Colonic mucosa (tissue), 4 donors: ENCODE results near the gene CRNN. TPM values are rescaled to one million over a fixed set of nuclear protein-coding genes. Genes with fewer than 3 reads are reported as not detected.

ENCODE experiments used
- DNase-seq: peaks from one replicate; pipeline ENCODE4 v3.0.0-alpha.2; 2020
- H3K27ac ChIP-seq: fragments of 200-600 bp; one replicate; pipeline ENCODE4 v1.8.0; 2021
- H3K27me3 ChIP-seq: fragments of 200-600 bp; one replicate; pipeline ENCODE4 v1.8.0; 2021
- H3K36me3 ChIP-seq: fragments of 200-600 bp; one replicate; pipeline ENCODE4 v1.8.0; 2021
- H3K4me1 ChIP-seq: fragments of 200-600 bp; one replicate; pipeline ENCODE4 v1.8.0; 2021; ENCODE audit warnings: mild to moderate bottlenecking
- H3K4me3 ChIP-seq: fragments of 200-600 bp; one replicate; pipeline ENCODE4 v1.8.0; 2021
- H3K9ac ChIP-seq, 2 donors: one replicate each; pipeline ENCODE4 v1.7.0; 2013; ENCODE audit warnings: control low read depth in 2 of 2, low read depth in 2 of 2, low read length in 2 of 2
- H3K9me3 ChIP-seq: fragments of 200-600 bp; one replicate; pipeline ENCODE4 v1.8.0; 2021
- intact Hi-C: fragments of 100-400 bp; cut with DNase I; formaldehyde crosslinking; loops from one replicate; pipeline ENCODE4 v1.14.1; 2022
- total RNA-seq, 2 donors: library from RNA; stranded (reverse); fragmentation: NEBNext Ultra II Directional in 1 of 2; extraction: Animal tissue kit (Norgen Biotek cat#: 25700) in 1 of 2; gene quantifications; one replicate each; pipeline ENCODE4 v1.2.1, GENCODE V29; 2021
- TF ChIP-seq, protein P1 (sequence below): fragments of 200-600 bp; IDR thresholded peaks from one replicate; pipeline ENCODE4 v1.8.0; 2022; ENCODE audit warnings: antibody characterized with exemption, mild to moderate bottlenecking
- donor health status: healthy.
- donor health status: DM: no; HTN: no; CAD: no.
- donor health status: DM: no; HTN: no; CAD: no.

CRNN gene
- total RNA-seq = not detected

DNA sequence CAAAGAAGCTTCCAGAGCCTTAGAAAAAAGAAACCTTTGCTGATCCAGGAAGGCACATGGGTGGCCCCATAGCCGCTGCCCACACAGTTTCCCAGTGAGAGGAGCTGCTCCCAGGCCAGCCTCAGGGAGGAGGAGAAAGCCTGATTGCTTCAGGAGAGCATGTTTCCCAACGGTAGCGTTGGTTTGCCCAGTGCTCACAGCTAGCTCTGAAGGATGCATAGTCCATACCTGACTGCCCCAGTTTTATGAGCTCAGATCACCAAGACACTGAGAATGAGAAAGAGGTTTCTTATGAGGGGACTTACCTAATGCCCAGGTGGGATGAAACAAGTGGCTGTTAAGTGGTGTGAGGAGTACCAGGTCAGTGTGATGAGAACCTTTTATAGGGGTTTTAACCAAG lies at the start of gene CRNN:
CRNN (minus strand) TSS at position 355 of the 400 bp plus-strand sequence. CDS start 2,030 bp downstream, outside the sequence.
- no peak within 1 kb of the TSS for H3K4me3 ChIP-seq

DNA sequence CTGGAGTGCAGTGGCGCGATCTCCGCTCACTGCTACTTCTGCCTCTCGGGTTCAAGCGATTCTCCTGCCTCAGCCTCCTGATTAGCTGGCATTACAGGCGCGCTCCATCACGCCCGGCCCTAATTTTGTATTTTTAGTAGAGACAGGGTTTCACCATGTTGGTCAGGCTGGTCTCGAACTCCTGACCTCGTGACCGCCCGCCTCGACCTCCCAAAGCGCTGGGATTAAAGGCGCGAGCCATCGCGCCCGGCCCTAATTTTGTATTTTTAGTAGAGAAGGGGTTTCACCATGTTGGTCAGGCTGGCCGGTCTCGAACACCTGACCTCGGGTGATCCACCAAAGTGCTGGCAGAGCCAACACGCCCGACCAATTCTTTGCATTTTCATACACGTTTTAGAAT lies 48.6 kb upstream of the CRNN start:
- intact Hi-C loops = no loop called here
- no peaks in the 10 kb centered on the region for H3K9me3 ChIP-seq
- no peak for DNase-seq
- no peaks in the 10 kb centered on the region for H3K36me3 ChIP-seq
- H3K4me1 ChIP-seq = no peaks in the 10 kb centered on the region
- TF ChIP-seq, protein P1, sequence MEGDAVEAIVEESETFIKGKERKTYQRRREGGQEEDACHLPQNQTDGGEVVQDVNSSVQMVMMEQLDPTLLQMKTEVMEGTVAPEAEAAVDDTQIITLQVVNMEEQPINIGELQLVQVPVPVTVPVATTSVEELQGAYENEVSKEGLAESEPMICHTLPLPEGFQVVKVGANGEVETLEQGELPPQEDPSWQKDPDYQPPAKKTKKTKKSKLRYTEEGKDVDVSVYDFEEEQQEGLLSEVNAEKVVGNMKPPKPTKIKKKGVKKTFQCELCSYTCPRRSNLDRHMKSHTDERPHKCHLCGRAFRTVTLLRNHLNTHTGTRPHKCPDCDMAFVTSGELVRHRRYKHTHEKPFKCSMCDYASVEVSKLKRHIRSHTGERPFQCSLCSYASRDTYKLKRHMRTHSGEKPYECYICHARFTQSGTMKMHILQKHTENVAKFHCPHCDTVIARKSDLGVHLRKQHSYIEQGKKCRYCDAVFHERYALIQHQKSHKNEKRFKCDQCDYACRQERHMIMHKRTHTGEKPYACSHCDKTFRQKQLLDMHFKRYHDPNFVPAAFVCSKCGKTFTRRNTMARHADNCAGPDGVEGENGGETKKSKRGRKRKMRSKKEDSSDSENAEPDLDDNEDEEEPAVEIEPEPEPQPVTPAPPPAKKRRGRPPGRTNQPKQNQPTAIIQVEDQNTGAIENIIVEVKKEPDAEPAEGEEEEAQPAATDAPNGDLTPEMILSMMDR = no peak
- no peak overlapping the region for H3K27ac ChIP-seq
- H3K9ac ChIP-seq = no peak overlapping the region
- H3K4me3 ChIP-seq = no peak overlapping the region
- no peaks in the 10 kb centered on the region for H3K27me3 ChIP-seq

More for the DNA sequence above, at the start of gene CRNN:
- no peak within 1 kb of the TSS for H3K9ac ChIP-seq
- no peak within 1 kb of the TSS for H3K27ac ChIP-seq
- TF ChIP-seq, protein P1 = no peak
- H3K4me1 ChIP-seq = no peaks in the 10 kb centered on the region
- intact Hi-C loops = no loop called here
- no peaks in the 10 kb centered on the region for H3K27me3 ChIP-seq
- H3K36me3 ChIP-seq = no peaks in the 10 kb centered on the region
- DNase-seq = no peak
- no peaks in the 10 kb centered on the region for H3K9me3 ChIP-seq

DNA sequence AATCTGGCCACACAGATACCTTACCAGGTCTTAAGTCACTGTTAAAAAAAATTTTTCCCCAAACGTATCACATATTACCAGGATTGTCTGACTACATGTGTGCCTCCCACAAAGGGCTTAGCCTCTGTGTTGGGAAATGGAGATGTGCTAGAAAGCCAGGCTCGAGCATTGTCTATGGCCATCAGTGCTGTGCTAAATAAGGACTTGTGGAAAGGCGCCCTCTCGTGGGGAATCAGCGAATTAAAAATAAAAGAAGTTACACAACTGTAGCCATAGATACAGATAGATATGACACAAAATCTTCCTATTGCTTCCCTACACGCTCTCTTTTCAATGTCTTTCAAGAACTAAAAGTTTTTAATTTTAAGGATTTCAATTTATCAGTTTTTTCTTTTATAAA lies 47.5 kb upstream of the CRNN start:
- H3K27me3 ChIP-seq = no peaks in the 10 kb centered on the region
- TF ChIP-seq, protein P1 = peak; percentile 59
- no peaks in the 10 kb centered on the region for H3K9me3 ChIP-seq
- no peak overlapping the region for H3K4me3 ChIP-seq
- H3K36me3 ChIP-seq = no peaks in the 10 kb centered on the region
- intact Hi-C loops = no loop called here
- H3K4me1 ChIP-seq = no peaks in the 10 kb centered on the region
- H3K27ac ChIP-seq = no peak overlapping the region
- peak; percentile 66 for DNase-seq
- H3K9ac ChIP-seq = no peak overlapping the region

DNA sequence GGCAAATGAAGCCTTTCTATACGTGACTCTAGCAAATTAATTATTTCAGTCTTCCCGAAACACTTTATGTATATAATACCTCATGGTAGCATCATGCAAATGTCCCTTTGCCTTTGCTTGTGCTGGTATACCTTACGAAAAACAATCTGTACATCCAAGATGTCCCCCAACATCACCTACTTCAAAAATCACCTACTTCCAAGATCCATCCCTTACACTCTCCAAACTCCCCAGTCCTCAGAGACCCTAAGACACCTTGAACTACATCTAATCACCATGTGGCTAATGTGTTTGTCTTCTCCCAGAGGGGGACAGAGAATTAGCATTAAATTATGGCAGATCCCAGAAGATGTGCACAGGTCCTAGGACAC lies 46.5 kb upstream of the CRNN start:
- H3K9ac ChIP-seq = no peak overlapping the region
- no peaks in the 10 kb centered on the region for H3K36me3 ChIP-seq
- no peaks in the 10 kb centered on the region for H3K9me3 ChIP-seq
- TF ChIP-seq, protein P1 = no peak
- no peaks in the 10 kb centered on the region for H3K27me3 ChIP-seq
- H3K27ac ChIP-seq = no peak overlapping the region
- no peaks in the 10 kb centered on the region for H3K4me1 ChIP-seq
- no peak overlapping the region for H3K4me3 ChIP-seq
- intact Hi-C loops = no loop called here
- no peak for DNase-seq

DNA sequence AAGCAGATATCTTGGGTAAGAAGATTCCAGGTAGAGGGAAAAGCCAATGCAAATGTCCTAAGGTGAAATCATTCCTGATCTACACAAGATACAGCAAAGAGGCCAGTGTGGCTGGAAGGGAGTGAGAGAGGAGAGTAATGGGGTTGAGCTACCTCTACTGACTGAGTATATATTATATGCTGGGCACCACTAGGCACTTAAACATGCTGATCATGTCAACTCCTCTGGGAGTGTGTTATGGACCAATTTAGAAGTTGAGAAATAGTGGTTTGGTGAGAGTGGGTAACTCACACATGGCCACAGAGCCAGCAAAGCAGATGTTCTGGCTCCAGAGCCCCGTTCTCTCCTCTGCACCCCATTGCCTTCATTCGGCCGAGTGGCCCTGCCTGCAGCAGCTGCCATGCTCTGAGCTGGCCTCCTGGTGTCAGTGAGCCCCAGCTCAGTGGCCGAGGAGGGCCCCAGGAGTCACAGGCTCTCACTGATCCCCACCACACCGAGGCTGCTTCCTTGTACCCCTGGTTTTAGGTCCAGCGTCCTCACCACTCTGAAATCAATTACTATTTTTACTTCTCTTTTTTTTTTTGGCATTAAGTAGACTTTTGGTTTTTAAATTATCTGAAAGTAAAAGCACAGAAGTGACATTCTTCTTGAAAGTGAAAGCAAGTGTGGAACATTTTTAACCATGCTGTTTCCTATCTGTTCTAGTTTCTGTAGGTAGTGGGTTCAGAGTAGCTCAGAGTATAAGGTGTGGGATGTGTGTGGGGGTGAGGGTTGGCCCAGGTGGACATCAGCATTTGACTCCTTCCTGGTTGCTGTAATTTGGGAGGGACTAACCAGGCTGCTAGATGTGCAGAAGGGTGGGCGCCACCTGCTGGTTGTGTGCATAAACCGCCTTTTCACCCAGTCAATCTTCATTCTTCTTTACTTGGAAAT lies 45.8 kb upstream of the CRNN start:
- intact Hi-C loops = loop anchor here (5.0 kb wide), 2 partner anchors 273 to 408 kb away; no protein-coding TSS in a partner anchor
- no peak overlapping the region for H3K4me3 ChIP-seq
- no peak overlapping the region for H3K27ac ChIP-seq

More for the DNA sequence above, 45.8 kb upstream of the CRNN start:
- Histone ChIP-seq H3K4me1 (no peaks in the 10 kb centered on the region), H3K9me3 (no peaks in the 10 kb centered on the region), H3K36me3 (no peaks in the 10 kb centered on the region), H3K27me3 (no peaks in the 10 kb centered on the region), H3K9ac (no peak overlapping the region)
- DNase-seq = peak; percentile 69
- TF ChIP-seq, protein P1 = peak; percentile 69
